ENCODE results near the gene PI4KA.
"Not testable (repeated sequence)": the region's sequence is repeated elsewhere in the genome, so short reads cannot be mapped to it uniquely, and the experiment has no call there.

Gene PI4KA

GRCh38 chr22:20844055-20845037 is 14.3 kb downstream of the PI4KA start:
- DNase-seq = no peak

- DNase-seq = no peak
Observed at GRCh38 chr22:20843501-20843900, 15.1 kb downstream of the PI4KA start.

DNA sequence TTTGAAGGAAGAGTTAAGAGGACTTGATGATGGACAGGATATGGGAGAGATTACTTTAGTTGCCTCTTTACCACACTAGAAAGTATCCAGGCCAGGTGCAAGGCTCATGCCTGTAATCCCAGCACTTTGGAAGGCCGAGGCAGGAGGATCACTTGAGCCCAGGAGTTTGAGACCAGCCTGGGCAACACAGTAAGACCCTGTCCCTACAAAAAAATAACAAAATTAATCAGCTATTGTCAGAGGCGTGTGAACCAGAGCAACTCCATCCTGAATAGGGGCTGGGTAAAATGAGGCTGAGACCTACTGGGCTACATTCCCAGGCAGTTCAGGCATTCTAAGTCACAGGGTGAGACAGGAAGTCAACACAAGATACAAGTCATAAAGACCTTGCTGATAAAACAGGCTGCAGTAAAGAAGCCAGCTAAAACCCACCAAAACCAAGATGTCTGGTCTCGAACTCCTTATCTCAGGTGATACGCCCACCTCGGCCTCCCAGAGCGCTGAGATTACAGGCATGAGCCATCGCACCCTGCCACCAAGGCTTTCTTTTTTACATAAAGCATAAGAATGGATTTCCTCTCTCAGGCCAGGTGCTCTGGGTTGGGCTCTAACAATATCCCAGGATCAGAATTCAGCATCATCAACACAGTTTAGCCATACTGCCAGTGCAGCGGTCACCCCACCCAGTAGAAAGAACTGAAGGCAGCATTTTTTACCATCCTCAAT is 17.8 kb downstream of the PI4KA start:
- no peak for DNase-seq

DNA sequence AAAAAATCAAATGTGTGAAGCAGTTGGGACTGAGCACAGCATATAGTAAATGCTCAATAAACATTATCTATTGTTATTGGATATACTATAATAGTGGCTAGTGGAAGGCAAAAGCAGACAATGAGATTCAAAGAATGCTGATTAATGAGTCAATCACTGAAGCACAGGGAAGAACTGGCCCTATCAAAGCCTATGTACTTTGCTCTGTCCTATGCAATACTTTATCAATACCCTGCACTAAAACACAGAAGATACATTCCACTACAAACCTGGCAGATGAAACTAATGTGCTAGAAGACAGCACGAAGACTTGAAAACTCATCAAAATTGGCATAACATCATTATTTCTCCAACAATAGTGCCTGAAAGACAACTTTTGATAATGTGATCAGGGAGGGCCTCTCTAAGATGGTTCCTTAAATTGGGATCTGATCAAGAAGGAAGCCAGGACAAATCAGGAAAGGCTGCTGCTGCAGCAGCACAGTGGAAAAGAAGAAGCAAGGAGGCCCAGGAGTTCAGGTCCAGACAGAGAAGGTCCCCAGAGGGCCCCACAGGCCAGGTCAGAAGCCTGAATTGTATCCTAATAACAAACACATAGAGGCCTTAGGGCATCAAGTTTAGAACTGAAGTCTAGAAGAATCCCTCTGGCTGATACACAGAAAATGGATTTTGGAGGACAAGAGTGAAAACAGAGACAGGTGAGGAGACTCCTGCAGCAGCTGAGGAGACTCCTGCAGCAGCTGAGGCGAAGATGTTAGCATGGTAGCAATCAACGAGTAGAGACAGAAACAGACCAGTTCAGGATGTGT is 18.6 kb downstream of the PI4KA start:
- no peak for DNase-seq

DNA sequence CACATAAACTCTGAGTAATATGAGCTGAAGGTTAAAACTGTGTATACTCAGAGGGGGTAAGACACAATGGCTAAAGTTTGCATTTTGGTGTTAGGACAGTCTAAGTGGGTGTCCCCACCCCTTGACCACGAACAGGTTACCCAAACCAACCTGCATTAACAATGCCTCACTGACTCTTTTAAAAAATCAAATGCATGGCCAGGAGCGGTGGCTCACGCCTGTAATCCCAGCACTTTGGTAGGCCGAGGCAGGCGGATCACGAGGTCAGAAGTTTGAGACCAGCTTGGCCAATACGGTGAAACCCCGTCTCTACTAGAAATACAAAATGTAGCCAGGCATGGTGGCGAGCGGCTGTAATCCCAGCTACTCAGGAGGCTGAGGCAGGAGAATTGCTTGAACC is 19.3 kb downstream of the PI4KA start:
- not testable (repeated sequence) for DNase-seq

GRCh38 chr22:20836987-20837823 is 21.4 kb downstream of the PI4KA start:
- DNase-seq = no peak

DNA sequence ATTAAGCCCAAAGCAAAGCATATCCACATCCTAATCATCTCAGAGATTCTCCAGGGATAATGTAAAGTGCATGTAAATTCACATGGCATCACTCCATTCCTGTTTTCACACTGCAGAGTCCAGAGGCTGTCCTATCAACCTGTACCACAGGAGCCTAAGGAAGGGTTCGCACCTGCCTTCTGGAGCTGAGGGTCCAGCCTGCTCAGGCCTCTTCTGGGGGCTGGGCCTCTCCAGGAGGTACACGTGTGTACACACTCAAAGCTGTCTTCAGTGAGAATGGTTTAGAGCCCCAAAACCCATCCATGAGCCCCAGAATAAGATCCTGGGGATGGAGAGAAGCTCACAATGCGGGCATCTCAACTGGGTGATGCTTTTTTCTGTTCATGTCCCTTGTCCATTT is 23.9 kb downstream of the PI4KA start:
- DNase-seq = no peak

- no peak for DNase-seq
Observed at GRCh38 chr22:20834206-20834605, 24.4 kb downstream of the PI4KA start.

GRCh38 chr22:20833225-20833665 is 25.4 kb downstream of the PI4KA start:
- DNase-seq = no peak

DNA sequence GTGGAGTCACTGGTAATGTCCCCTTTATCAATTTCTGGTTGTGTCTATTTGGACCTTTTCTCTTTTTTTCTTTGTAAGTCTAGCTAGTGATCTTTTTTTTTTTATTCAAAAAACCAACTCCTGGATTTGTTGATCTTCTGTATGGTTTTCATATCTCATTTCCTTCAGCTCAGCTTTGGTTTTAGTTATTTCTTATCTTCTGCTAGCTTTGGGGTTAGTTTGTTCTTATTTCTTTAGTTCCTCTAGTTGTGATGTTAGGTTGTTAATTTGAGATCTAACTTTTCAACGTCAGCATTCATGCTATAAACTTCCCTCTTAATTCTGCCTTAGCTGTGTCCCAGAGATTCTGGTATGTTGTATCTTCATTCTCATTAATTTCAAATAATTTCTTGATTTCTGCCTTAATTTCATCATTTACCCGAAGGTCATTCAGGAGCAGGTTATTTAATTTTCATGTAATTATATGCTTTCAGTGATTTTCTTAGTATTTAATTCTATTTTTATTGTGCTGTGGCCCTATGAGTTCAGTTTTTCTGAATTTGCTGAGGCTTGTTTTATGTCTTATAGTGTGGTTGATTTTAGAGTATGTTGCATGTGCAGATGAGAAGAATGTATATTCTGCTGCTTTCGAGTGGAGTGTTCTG is 29.0 kb downstream of the PI4KA start:
- DNase-seq = no peak

DNA sequence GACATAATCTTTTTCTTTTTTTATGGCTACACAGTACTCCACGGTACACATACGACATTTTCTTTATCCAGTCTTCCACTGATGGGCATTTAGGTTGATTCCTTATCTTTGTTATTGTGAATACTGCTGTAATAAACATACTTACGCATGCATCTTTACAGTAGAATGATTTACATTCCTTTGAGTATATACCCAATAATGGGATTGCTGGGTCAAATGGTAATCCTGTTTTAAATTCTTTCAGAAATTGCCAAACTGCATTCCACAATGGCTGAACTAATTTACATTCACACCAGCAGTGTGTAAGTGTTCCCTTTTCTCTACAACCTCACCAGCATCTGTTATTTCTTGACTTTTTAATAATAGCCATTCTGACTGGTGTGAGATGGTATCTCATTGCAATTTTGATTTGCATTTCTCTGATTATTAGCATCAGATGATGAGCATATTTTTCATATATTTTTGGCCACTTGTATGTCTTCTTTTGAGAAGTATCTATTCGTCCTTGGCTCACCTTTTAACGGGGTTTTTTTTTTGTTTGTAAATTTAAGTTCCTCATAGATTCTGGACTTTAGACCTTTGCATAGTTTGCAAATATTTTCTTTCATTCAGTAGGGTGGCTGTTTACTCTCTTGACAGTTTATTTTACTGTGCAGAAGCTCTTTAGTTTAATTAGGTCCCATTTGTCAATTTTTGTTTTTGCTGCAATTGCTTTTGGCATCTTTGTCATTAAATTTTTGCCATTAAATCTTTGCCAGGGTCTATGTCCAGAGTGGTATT is 32.0 kb downstream of the PI4KA start:
- not testable (repeated sequence) for DNase-seq

- no peak for DNase-seq
Observed at GRCh38 chr22:20825624-20826023, 33.0 kb downstream of the PI4KA start.

- DNase-seq = not testable (repeated sequence)
Observed at GRCh38 chr22:20825216-20825615, 33.4 kb downstream of the PI4KA start.

DNA sequence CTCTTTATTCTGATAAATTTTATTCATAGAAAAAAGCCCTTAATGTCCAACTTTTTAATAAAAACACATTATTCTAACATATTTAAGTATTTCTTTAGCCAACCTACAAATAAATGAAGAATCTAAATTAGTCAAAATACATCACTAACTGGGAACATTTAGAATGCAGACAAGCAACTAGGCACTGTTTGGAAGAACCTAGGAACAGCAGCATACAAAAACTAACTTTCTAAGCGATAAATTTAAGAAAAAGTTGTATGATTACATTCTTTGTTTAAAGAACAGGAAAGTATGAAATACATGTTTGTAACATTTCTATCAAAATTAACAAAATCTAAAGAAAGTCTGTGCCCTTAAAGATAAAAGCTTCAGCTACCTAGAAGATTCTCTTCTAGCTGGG is 35.3 kb downstream of the PI4KA start:
- no peak for DNase-seq

- no peak for DNase-seq
Observed at GRCh38 chr22:20822240-20822639, 36.4 kb downstream of the PI4KA start.

GRCh38 chr22:20821717-20822239 is 36.8 kb downstream of the PI4KA start:
- DNase-seq = not testable (repeated sequence)

GRCh38 chr22:20819471-20819870 is 39.1 kb downstream of the PI4KA start:
- DNase-seq = no peak

GRCh38 chr22:20818471-20818870 is 40.1 kb downstream of the PI4KA start:
- DNase-seq = no peak

- DNase-seq = no peak
Observed at GRCh38 chr22:20816559-20816958, 42.1 kb downstream of the PI4KA start.

- no peak for DNase-seq
Observed at GRCh38 chr22:20815477-20816050, 43.0 kb downstream of the PI4KA start.
